DMS53 treated with DMSO at 0.1 percent for 48 hours (cell line): ENCODE data around the gene ROR1.

ENCODE experiments used
- DNase-seq: peaks from one replicate; lab custom pipeline; 2025; ENCODE audit not compliant: unreplicated experiment; lab: John Stamatoyannopoulos, UW

Gene ROR1

GRCh38 chr1:63773815-63774616, at the start of gene ROR1:
Gene ROR1 (plus strand): TSS chr1:63774017.
- DNase-seq = peak; percentile 89

DNA sequence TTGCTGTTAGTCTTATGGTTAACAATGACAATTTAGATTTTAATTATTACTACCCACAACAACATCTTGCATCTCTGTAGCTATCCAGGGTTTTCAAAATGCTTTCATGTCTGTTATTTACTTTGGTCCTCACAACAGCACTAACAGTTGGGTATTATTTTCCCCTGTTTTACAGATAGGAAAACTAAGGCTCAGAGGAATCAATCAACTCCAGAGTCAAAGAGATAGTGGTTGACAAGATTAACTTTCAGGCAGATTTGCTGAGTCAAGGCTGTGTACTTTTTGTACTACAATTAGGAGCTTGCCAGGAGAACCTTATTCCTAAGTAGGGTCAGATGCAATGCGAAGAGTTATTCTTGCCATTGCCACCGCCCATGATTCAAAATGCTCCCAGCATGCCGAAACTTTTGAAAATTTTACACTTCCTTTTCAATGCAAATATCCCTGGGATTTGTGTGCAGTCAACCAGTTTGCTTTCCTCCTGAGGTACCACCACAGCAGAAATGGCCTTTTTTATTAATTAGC, 49.4 kb upstream of the ROR1 start:
- no peak for DNase-seq

DNA sequence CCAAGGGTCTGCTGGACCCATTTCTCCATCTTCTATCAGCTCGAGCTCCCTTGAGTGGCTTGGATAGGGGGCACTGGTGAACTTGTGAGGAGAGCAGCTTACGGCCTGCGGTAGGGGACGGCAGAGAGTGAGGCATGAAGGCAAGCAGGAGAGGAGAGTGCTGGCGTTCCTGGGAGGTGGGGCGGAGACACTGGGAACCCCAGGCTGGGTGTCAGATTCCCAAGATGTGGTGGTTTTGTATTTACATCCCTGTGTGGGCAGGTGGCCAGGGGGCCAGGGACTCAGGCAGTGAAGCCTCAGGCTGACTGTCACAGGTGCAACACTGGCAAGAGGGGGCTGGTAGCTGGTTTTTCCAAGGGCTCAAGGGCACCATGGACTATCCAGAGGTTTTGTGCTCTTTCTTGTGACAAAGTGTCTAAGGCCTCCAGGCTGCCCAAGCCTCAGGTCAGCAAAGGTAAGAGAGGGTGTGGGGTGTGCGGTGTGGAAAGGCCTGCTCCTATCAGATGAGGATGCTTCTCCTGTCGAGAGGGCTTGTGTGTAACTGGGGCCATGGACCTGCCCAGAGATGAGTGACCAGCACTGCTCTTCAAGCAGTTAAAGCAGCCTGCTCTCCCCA, 45.1 kb upstream of the ROR1 start:
- no peak for DNase-seq

- DNase-seq = no peak
Observed at GRCh38 chr1:63729227-63729620, 44.6 kb upstream of the ROR1 start.

- DNase-seq = no peak
Observed at GRCh38 chr1:63730211-63730610, 43.6 kb upstream of the ROR1 start.

DNA sequence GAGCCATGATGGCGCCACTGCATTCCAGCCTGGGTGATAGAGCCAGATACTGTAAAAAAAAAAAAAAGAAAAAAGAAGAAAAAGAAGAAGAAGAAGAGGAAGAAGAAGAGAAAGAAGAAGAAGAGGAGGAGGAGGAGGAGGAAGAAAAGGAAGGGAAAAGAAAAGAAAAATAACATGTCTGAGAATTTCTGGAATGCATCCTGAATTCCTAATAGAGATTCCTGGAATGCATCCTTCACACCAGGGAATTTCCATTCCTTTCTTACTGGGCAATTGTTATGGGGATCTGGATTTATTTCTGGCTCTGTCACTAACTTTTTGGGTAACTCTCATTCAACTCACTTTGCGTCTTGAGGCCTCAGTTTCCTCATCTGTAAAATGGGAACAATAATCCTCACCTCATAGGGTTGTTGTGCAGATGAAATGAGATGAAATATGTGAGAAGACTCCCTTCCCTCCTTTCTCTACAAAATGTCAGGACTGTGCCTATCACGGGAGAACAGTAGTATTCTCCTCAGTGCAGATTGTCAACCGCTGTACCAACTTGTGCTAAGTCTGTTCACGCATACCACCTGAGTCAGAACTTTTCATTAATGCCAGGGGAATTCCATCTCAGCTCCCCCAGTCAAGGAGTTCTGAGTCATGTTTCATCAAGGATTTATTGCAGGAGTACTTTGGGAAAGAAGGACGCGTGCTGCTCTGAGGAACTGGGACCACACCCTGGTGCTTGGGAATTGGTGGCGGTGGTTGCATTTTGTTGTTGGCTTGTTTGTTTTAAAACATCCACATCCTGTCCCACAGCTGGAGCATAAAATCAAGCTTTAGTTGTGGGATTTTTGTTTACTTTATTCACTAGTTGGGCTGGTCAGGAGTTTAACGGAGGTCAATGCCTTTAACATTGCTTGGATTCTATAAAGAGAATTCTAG, 42.4 kb upstream of the ROR1 start:
- DNase-seq = peak; percentile 23

DNA sequence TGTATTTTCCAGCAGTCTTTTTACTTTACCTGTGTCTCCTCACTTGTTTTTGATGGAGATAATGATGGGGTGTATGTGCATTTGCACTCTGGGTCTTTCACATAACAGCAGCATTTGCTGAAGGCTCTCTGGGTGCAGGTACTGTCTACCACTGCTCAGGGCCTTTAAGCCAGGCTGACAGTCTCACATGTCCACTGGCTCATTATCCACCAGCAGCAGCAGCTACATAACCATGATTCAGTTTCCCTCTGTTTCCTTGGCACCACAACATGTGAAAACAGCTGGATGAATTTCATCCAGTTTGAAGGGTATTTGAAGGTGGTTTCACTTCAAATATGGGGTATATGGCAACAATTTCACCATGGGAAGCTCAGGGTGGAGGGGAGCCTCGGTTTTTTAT, 41.2 kb upstream of the ROR1 start:
- no peak for DNase-seq

DNA sequence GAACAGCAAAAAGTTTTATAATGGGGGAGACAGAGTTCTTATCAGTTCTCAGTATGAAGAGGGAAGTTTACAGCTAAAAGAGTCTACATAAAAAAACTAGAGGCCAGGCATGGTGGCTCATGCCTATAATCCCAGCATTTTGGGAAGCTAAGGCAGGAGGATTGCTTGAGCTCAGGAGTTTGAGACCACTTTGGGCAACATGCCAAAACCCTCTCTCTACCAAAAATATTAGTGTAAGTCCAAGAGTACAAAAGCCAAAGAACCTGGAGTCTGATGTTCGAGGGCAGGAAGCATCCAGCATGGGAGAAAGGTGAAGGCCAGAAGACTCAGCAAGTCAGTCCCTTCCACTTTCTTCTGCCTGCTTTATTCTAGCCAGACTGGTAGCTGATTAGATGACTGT, 35.0 kb upstream of the ROR1 start:
- DNase-seq = no peak

DNA sequence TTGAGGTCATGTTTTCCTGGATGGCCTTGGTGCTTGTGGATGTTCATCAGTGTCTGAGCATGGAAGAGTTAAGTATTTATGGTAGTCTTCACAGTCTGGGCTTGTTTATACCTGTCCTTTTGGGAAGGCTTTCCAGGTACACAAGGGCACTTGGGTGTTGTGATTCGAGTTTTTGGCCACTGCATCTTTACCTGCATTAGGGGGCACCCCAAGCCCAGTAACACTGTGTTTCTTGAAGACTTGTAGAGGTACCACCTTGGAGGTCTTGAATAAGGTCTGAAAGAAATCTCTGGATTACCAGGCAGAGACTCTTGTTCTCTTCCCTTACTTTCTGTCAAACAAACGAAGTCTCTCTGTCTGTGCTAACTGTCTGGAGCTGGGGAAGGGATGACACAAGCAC, 34.4 kb upstream of the ROR1 start:
- no peak for DNase-seq

GRCh38 chr1:63740432-63740831, 33.4 kb upstream of the ROR1 start:
- DNase-seq = no peak

DNA sequence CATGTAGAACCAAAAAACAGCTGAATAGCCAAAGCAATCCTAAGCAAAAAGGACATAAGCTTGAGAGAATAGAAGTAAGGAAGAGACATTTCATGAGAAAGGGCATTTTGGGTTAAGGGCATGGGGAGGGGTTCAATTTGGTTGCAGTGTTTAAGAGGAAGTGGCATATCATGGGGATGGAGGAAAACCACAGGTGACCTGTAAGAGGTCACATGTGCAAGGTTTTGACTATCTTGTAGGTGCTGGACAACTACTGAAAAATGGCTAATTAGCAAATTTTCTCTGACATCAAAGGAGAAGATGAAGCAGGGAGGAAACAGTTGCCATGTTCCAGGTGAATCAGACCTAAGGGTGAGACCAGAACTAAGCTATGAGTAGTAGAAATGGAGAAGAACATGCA, 31.3 kb upstream of the ROR1 start:
- DNase-seq = no peak

GRCh38 chr1:63743781-63744180, 30.0 kb upstream of the ROR1 start:
- DNase-seq = no peak

DNA sequence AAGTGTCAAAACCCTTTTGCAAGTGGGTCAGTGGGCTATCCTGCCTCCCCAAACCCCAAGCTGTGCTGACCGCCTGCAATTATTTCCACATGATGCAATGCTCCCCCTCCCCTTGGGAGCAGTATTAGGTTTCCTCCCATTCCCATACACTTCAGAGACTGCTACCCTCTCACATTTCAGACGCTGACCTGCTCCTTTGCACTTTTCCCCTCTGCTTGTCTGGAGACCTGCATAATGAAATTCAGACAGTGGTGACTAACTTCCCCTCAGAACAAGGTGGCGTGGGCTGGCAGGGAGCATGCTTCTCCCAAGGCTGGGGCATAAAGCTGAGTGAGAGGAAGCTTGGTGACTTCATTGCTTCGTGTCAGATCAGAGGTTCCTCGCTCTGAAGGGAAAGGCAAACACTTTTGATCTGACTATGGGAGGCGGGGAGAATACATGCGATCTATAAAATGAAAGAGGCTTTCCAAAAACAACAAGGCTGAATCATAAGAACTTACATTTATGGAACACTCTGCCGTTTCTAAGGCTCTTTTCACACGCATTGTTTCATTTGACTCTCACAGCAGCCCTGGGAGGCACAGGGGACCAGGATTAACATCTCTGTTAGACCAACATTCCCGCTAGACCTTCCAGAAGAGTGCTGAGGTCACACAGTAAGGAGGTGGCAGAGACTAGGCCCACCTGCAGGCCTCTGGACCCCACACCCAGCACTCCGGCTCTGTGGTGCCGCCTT, 27.5 kb upstream of the ROR1 start:
- no peak for DNase-seq

DNA sequence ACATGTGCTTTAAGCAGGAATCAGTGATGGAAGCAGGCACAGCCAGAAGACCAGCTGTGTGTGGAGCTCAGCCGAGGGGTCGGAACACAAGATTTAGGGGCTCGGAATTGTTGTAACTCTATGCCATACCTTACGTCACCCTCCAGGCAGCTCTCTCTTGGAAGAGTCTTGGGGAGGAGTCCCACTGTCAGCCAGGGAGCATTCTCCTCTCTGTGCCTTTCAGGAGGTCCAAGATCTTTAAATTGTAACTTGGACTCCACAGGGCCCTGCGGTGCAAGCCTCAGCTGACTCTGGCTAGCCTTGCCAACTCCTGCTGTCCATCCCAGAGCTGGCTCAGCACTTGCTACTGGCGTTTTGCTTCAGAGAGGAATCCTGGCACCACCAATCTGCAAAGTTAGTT, 26.4 kb upstream of the ROR1 start:
- DNase-seq = no peak

DNA sequence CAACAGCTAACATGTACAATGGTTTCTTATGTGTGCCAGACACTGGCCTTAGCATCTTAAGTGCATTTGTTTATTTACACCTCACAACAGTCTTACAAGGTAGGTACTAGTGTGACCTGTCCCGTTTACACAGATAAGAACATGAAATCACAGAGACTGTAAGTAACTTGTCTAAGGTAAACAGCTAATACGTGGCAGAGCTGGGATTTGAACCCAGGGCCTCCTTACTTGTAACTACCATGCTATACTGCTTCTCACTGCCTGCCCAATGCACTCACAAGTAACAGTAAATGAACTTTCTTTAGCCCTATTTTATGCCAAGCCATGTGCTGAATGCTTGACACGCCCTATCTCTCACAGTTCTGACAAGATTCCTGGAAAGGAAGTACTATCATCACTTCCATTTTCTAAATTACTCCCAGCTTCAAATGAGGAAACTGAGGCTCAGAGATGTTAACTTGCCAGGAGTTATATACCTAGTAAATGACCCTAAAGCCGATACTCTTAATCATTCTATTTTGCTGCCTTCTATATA, 25.7 kb upstream of the ROR1 start:
- DNase-seq = no peak

- no peak for DNase-seq
Observed at GRCh38 chr1:63748641-63749040, 25.2 kb upstream of the ROR1 start.

- DNase-seq = no peak
Observed at GRCh38 chr1:63750721-63751120, 23.1 kb upstream of the ROR1 start.

- DNase-seq = no peak
Observed at GRCh38 chr1:63752176-63752575, 21.6 kb upstream of the ROR1 start.

GRCh38 chr1:63753591-63753990, 20.2 kb upstream of the ROR1 start:
- DNase-seq = peak; percentile 35

GRCh38 chr1:63756839-63757238, 17.0 kb upstream of the ROR1 start:
- no peak for DNase-seq

- DNase-seq = no peak
Observed at GRCh38 chr1:63757334-63757733, 16.5 kb upstream of the ROR1 start.
